Liver (tissue), 3 donors: Measurements from ENCODE around the gene PRRT2.

Experiments
- HNF4A ChIP-seq, 2 donors: conservative IDR thresholded peaks; 2 replicates each; pipeline ENCODE4 v1.6.1; 2016; ENCODE audit warnings: antibody characterized with exemption in 2 of 2, mild to moderate bottlenecking in 2 of 2
- HNF4G ChIP-seq: IDR thresholded peaks from 2 replicates; pipeline ENCODE4 v1.6.1; 2016; ENCODE audit warnings: antibody characterized with exemption
- JUND ChIP-seq, 2 donors: IDR thresholded peaks; 2 replicates each; pipeline ENCODE4 v1.6.1; 2016; ENCODE audit warnings: antibody characterized with exemption in 2 of 2
- NR2F2 ChIP-seq: IDR thresholded peaks from 2 replicates; pipeline ENCODE4 v1.6.1; 2016; ENCODE audit warnings: antibody characterized with exemption
- RAD21 ChIP-seq, 2 donors: IDR thresholded peaks; 2 replicates each; pipeline ENCODE4 v1.6.1; 2016; ENCODE audit warnings: antibody characterized with exemption in 2 of 2, mild to moderate bottlenecking in 2 of 2
- RXRA ChIP-seq, 2 donors: IDR thresholded peaks; 2 replicates each; pipeline ENCODE4 v1.6.1; 2017 to 2018; ENCODE audit warnings: antibody characterized with exemption in 2 of 2, mild to moderate bottlenecking in 1 of 2
- YY1 ChIP-seq: IDR thresholded peaks from 2 replicates; pipeline ENCODE4 v1.6.1; 2016; ENCODE audit warnings: antibody characterized with exemption, mild to moderate bottlenecking
- TF ChIP-seq, protein P1 (sequence below): fragments of 150-350 bp; IDR thresholded peaks from 2 replicates; pipeline ENCODE4 v1.5.1; 2017; ENCODE audit warnings: improper control_type of control experiment, low read depth, low read length; ENCODE audit not compliant: missing input control
- TF ChIP-seq, protein P2 (sequence below): IDR thresholded peaks from 2 replicates; pipeline ENCODE4 v1.6.1; 2016; ENCODE audit warnings: antibody characterized with exemption, mild to moderate bottlenecking
- TF ChIP-seq, protein P3 (sequence below): IDR thresholded peaks from 2 replicates; pipeline ENCODE4 v1.6.1; 2016; ENCODE audit warnings: antibody characterized with exemption
- donor health status: healthy.
- donor health status: healthy.

DNA sequence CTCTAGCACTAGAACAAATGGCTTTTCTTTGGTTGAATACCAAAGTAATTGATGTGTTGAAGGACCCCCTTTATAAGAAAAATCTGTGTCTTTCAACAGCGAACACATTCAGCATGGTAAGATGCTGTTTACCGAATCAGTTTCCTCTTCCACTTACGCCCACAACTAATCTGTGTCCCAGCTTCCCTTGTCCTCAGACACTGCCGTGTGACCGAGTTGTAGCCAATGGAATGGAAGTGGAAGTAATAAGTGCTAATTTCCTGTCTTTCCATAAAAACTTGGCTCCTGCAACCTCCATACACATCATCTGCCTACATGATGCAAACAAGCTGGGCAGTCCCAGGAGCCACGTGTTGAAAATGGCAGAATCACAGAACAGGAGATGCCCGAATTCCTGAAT is 40.7 kb downstream of the PRRT2 start:
- TF ChIP-seq, protein P1, sequence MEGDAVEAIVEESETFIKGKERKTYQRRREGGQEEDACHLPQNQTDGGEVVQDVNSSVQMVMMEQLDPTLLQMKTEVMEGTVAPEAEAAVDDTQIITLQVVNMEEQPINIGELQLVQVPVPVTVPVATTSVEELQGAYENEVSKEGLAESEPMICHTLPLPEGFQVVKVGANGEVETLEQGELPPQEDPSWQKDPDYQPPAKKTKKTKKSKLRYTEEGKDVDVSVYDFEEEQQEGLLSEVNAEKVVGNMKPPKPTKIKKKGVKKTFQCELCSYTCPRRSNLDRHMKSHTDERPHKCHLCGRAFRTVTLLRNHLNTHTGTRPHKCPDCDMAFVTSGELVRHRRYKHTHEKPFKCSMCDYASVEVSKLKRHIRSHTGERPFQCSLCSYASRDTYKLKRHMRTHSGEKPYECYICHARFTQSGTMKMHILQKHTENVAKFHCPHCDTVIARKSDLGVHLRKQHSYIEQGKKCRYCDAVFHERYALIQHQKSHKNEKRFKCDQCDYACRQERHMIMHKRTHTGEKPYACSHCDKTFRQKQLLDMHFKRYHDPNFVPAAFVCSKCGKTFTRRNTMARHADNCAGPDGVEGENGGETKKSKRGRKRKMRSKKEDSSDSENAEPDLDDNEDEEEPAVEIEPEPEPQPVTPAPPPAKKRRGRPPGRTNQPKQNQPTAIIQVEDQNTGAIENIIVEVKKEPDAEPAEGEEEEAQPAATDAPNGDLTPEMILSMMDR = no peak
- TF ChIP-seq RAD21 (IDR thresholded peaks at IDR 0.05) (peak in 1 of 2 donors; percentile 13), YY1 (no peak), HNF4G (no peak), RXRA (IDR thresholded peaks at IDR 0.05) (no peak), HNF4A (conservative IDR thresholded peaks at IDR 0.05) (no peak), JUND (IDR thresholded peaks at IDR 0.05) (no peak), NR2F2 (no peak)
- TF ChIP-seq, protein P2, sequence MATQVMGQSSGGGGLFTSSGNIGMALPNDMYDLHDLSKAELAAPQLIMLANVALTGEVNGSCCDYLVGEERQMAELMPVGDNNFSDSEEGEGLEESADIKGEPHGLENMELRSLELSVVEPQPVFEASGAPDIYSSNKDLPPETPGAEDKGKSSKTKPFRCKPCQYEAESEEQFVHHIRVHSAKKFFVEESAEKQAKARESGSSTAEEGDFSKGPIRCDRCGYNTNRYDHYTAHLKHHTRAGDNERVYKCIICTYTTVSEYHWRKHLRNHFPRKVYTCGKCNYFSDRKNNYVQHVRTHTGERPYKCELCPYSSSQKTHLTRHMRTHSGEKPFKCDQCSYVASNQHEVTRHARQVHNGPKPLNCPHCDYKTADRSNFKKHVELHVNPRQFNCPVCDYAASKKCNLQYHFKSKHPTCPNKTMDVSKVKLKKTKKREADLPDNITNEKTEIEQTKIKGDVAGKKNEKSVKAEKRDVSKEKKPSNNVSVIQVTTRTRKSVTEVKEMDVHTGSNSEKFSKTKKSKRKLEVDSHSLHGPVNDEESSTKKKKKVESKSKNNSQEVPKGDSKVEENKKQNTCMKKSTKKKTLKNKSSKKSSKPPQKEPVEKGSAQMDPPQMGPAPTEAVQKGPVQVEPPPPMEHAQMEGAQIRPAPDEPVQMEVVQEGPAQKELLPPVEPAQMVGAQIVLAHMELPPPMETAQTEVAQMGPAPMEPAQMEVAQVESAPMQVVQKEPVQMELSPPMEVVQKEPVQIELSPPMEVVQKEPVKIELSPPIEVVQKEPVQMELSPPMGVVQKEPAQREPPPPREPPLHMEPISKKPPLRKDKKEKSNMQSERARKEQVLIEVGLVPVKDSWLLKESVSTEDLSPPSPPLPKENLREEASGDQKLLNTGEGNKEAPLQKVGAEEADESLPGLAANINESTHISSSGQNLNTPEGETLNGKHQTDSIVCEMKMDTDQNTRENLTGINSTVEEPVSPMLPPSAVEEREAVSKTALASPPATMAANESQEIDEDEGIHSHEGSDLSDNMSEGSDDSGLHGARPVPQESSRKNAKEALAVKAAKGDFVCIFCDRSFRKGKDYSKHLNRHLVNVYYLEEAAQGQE = no peak
- TF ChIP-seq, protein P3, sequence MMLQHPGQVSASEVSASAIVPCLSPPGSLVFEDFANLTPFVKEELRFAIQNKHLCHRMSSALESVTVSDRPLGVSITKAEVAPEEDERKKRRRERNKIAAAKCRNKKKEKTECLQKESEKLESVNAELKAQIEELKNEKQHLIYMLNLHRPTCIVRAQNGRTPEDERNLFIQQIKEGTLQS = no peak
